Measurements from ENCODE around the gene RCAN2. TPM values are rescaled to one million over a fixed set of nuclear protein-coding genes. Genes with fewer than 3 reads are reported as not detected.

The RCAN2 gene
- total RNA-seq, 6 donors from 2014 or later: 4.8 to 14.6 (median 9.1) TPM

DNA sequence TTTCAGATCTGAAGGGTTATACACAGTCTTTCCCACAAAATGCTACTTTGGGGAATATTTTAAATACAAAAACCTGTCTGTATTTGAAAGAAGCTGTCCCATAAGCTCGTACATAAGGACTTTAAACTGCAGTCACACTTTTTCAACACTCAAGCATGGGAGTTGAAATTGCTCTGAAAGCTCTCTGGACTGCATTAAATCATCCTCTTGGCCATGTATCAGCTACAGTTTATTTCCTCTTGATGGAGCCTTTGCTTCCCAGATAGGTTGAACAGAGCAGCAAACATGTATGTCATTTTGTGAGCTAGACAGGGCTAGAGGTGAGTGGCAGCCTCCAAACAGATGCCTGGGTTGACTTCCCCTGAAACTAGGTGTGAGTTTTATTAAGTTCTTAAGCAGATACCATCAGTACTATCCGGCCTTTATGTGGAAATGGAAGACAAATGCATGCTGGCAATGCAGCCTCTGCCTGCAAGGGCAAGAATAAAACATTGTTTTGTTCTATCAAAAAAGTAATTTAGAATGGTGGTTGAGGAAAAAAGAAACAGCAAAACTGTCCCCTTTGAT, 214.6 kb downstream of the RCAN2 start:
- 59 to 66% methylated on average over 2 of the region's 2 CpGs for WGBS, 2 donors
- no peak overlapping the region for H3K4me3 ChIP-seq
- no peaks in the 10 kb centered on the region for H3K9me3 ChIP-seq
- DNase-seq: no peak
- TF ChIP-seq EP300 (IDR thresholded peaks at IDR 0.05) (no peak), POLR2AphosphoS5 (IDR thresholded peaks at IDR 0.05) (no peak), POLR2A (IDR thresholded peaks at IDR 0.05) (no peak)
- TF ChIP-seq, protein P1, sequence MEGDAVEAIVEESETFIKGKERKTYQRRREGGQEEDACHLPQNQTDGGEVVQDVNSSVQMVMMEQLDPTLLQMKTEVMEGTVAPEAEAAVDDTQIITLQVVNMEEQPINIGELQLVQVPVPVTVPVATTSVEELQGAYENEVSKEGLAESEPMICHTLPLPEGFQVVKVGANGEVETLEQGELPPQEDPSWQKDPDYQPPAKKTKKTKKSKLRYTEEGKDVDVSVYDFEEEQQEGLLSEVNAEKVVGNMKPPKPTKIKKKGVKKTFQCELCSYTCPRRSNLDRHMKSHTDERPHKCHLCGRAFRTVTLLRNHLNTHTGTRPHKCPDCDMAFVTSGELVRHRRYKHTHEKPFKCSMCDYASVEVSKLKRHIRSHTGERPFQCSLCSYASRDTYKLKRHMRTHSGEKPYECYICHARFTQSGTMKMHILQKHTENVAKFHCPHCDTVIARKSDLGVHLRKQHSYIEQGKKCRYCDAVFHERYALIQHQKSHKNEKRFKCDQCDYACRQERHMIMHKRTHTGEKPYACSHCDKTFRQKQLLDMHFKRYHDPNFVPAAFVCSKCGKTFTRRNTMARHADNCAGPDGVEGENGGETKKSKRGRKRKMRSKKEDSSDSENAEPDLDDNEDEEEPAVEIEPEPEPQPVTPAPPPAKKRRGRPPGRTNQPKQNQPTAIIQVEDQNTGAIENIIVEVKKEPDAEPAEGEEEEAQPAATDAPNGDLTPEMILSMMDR (IDR thresholded peaks at IDR 0.05): no peak
- no peaks in the 10 kb centered on the region for H3K27me3 ChIP-seq
- H3K36me3 ChIP-seq: no peaks in the 10 kb centered on the region
- H3K27ac ChIP-seq: no peak overlapping the region
- no peaks in the 10 kb centered on the region for H3K4me1 ChIP-seq
- no peak for ATAC-seq (ENCODE audit: low FRiP score in 2 of 2)

DNA sequence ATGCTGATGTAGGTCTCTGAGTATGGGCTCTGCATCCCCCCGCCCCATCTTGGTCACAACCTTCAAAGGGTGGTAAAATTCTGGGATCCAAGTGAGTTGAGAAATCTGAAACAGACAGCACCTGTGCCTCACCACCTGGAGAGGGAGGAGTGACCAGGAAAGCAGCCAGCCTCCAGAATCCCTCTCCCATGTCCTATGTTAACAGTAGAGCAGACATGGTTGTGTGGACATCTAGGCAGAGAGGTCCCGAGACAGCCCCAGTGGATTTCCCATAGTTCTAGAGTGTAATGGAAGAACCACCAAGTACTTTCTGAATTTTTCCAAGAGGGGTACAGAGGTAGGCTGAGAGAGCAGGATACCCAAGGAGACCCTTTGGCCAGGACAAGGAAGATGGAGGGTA, 216.7 kb downstream of the RCAN2 start:
- no peak for DNase-seq
- Histone ChIP-seq H3K4me3 (no peak overlapping the region), H3K4me1 (no peaks in the 10 kb centered on the region), H3K27ac (no peak overlapping the region), H3K27me3 (no peaks in the 10 kb centered on the region), H3K9me3 (no peaks in the 10 kb centered on the region), H3K36me3 (no peaks in the 10 kb centered on the region)
- no peak for ATAC-seq (ENCODE audit: low FRiP score in 2 of 2)
- 84 to 85% methylated on average over 2 of the region's 2 CpGs for WGBS, 2 donors
- TF ChIP-seq EP300 (IDR thresholded peaks at IDR 0.05) (no peak), POLR2AphosphoS5 (IDR thresholded peaks at IDR 0.05) (no peak), POLR2A (IDR thresholded peaks at IDR 0.05) (no peak)
- TF ChIP-seq, protein P1 (IDR thresholded peaks at IDR 0.05): no peak

DNA sequence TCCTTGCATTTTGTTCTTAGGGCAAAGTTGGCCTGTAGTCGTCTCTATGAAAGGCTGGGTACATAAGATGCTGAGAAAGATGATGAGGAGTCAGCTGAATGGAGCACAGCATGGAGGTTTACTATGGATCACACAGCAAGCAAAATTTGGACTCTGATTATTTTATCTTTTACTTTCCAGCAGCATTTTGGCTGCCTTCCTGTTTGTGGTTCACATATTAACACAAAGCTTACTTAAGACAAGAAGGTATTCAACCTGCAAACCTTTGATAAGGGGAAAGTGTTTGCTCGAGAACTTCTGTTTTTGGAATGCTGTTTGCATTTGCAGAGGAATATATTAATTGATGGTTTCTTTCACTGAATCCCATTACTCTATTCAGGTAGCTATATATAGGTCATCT, 217.3 kb downstream of the RCAN2 start:
- TF ChIP-seq, protein P1 (IDR thresholded peaks at IDR 0.05): no peak
- TF ChIP-seq EP300 (IDR thresholded peaks at IDR 0.05) (no peak), POLR2A (IDR thresholded peaks at IDR 0.05) (no peak), POLR2AphosphoS5 (IDR thresholded peaks at IDR 0.05) (no peak)
- Histone ChIP-seq H3K27me3 (no peaks in the 10 kb centered on the region), H3K4me1 (no peaks in the 10 kb centered on the region), H3K4me3 (no peak overlapping the region), H3K36me3 (no peaks in the 10 kb centered on the region), H3K27ac (no peak overlapping the region), H3K9me3 (no peaks in the 10 kb centered on the region)
- WGBS, 2 donors: 32 to 35% methylated on average over 2 of the region's 2 CpGs
- DNase-seq: no peak
- ATAC-seq (ENCODE audit: low FRiP score in 2 of 2): no peak

DNA sequence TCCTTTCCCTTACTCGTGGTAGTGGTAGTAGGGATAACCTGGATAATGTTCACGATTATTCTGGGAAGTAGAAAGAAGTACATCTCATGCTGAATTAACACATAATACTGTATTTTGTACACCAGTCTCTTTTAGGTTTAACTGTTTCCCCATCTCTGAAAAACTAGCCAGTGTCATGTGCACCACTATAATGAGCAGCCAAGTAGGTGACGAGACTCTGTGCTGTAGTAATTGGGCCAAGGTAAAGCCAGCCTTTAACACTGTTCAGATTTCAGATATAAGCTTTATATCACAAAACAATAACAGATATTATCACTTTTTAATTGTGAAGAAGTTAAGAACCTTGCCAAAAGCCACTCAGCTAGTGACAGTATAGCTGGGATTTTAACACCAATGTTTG, 219.5 kb downstream of the RCAN2 start:
- Histone ChIP-seq H3K27ac (no peak overlapping the region), H3K27me3 (no peaks in the 10 kb centered on the region), H3K4me3 (no peak overlapping the region), H3K4me1 (no peaks in the 10 kb centered on the region), H3K36me3 (no peaks in the 10 kb centered on the region), H3K9me3 (no peaks in the 10 kb centered on the region)
- TF ChIP-seq, protein P1 (IDR thresholded peaks at IDR 0.05): no peak
- no peak for TF ChIP-seq POLR2A (IDR thresholded peaks at IDR 0.05)
- TF ChIP-seq POLR2AphosphoS5 (IDR thresholded peaks at IDR 0.05): no peak
- no peak for TF ChIP-seq EP300 (IDR thresholded peaks at IDR 0.05)
- WGBS, 2 donors: 92 to 98% methylated on average over 3 of the region's 3 CpGs
- ATAC-seq (ENCODE audit: low FRiP score in 2 of 2) (no peak), DNase-seq (no peak)

DNA sequence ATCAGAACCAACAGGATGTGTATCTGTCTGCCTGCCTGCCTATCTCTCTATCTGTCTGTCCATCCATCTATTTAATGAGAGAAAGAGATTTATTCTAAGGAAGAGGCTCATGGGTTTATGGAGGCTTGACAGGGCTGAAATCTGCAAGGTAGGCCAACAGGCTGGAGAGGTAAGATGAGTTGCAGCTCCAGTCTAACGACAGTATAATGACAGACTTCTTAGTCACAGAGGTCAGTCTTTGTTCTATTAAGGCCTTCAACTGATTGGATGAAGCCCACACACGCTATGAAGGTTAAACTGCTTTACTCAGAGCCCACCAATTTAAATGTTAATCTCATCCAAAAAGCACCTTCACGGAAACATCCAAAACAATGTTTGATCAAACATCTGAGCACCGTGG, 220.1 kb downstream of the RCAN2 start:
- DNase-seq: no peak
- no peaks in the 10 kb centered on the region for H3K27me3 ChIP-seq
- no peaks in the 10 kb centered on the region for H3K36me3 ChIP-seq
- no peak for ATAC-seq (ENCODE audit: low FRiP score in 2 of 2)
- no peak for TF ChIP-seq POLR2A (IDR thresholded peaks at IDR 0.05)
- TF ChIP-seq EP300 (IDR thresholded peaks at IDR 0.05): no peak
- TF ChIP-seq, protein P1 (IDR thresholded peaks at IDR 0.05): no peak
- no peak for TF ChIP-seq POLR2AphosphoS5 (IDR thresholded peaks at IDR 0.05)
- H3K4me3 ChIP-seq: no peak overlapping the region
- 79 to 86% methylated on average over 4 of the region's 4 CpGs for WGBS, 2 donors
- no peaks in the 10 kb centered on the region for H3K9me3 ChIP-seq
- no peaks in the 10 kb centered on the region for H3K4me1 ChIP-seq
- no peak overlapping the region for H3K27ac ChIP-seq

Data from upper lobe of left lung (tissue), 6 donors.